Measurements from ENCODE around the gene GMDS.
A peak's percentile ranks its signal among the peaks of the same experiment; 100 is the strongest.

Gene GMDS

GRCh38 chr6:2203264-2203663 is 42.1 kb downstream of the GMDS start:
- DNase-seq, result no peak

GRCh38 chr6:2197984-2198383 is 47.4 kb downstream of the GMDS start:
- no peak for DNase-seq

GRCh38 chr6:2197177-2197671 is 48.2 kb downstream of the GMDS start:
- no peak for DNase-seq

GRCh38 chr6:2196079-2196679 is 49.2 kb downstream of the GMDS start:
- peak; percentile 28 for DNase-seq

DNA sequence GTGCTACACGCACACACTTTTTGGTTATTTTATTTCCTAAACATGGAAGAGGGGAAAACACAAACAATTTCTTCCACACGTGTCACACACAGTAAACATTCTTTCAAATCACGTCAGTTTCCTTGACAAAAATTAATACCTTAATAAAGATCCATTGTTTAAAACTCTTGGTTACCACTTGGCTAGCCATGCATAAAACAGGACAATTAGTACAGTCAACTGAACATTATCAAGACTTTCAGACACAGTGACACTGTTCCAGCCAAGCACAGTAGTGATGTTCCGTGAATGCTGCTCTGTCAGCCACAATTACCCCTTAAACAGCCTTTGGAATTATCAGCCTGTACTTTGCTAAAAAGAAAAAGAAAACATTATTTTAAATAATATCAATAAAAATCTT is 50.8 kb downstream of the GMDS start:
- no peak for DNase-seq

DNA sequence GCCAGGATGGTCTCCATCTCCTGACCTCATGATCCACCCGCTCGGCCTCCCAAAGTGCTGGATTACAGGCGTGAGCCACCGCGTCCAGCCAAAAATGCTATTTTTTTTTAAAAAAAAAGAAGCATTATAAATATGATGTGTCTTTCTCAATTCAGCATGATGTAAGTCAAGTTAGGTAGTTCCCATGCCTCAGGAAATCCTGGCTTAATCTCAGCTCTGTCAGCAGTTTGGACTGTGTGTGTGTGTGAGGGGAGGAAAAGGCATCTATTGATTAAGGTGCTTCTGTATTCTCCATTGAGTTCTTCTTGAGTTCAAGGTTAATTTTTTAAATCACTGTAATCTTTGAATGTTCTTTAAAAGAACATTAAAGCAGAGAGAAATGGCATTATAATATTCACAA is 51.5 kb downstream of the GMDS start:
- DNase-seq, result no peak

GRCh38 chr6:2192976-2193375 is 52.4 kb downstream of the GMDS start:
- DNase-seq, result no peak

DNA sequence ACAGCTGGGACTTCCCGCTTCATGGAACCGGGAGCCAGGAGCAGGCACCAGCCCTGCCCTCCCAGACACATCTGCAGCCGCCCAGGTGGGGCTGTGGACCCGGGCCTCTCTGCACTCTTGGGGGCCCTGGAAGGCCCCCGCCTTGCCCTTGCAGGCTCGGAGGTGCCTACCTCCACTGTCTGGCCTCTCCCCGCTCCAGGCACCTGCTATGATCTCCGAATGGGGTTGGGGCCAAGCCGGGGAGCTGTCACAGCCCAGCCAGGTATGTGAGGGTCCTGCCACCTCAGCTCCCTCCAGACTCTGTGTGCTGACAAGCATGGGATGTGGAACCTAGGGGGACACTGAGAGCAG is 54.0 kb downstream of the GMDS start:
- DNase-seq, result no peak

DNA sequence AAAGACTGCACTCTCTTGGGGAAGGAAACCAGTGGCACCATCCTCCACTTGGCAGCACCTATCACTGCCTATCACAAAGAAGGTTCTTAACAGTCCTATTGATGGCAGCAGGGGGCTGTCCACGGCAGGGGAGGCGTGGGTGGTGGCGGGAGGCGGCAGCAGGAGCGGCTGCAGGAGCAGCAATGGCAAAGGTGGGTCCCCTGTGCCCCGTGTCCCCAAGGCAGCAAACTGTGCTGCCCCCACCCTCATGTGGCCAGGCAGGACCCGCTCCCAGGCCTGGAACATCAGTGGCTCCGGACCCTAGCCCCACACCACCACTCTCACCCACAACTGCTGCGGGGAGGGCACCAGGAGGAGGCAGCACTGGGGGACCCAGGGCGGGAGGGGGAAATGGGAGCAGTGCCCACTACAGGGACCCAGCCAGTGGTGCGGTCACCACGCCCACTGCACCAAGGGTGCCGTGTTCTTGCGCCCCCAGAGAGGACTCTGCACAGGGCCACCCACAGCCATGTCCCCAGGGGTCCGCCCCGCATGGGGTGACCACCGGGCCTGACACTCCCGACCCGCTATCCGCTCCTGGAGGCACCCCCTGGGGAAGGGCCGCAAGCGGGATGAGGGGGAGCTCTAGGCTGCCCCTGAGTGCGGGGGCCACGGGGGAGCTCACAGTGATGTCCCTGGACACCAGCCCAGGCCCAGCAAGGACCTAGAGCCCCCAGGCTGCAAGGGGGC is 54.6 kb downstream of the GMDS start:
- DNase-seq, result no peak

- DNase-seq, result no peak
These were observed 56.5 kb downstream of the GMDS start for GRCh38 chr6:2188856-2189384.

GRCh38 chr6:2188397-2188796 is 57.0 kb downstream of the GMDS start:
- no peak for DNase-seq

DNA sequence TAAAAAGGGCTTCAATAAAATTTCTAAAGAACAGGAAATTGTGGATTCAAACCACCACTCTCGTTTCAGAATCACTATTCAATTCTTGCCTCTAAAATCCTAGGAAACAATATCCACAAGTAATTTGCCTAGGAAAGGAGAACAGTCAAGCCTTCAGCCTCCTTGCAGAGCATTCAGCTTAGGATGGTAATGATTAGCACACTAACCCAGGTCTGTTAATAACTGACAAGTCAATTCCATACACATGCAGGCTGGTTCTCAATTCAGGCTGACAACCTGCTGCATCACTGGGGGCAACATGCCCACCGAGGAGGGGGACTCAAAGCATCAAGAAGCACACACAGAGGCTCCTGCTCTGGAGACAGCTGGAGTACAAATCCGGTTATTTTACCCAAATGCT is 57.6 kb downstream of the GMDS start:
- no peak for DNase-seq

- no peak for DNase-seq
These were observed 58.9 kb downstream of the GMDS start for GRCh38 chr6:2186516-2186915.

- DNase-seq, result no peak
These were observed 59.9 kb downstream of the GMDS start for GRCh38 chr6:2185466-2185865.

DNA sequence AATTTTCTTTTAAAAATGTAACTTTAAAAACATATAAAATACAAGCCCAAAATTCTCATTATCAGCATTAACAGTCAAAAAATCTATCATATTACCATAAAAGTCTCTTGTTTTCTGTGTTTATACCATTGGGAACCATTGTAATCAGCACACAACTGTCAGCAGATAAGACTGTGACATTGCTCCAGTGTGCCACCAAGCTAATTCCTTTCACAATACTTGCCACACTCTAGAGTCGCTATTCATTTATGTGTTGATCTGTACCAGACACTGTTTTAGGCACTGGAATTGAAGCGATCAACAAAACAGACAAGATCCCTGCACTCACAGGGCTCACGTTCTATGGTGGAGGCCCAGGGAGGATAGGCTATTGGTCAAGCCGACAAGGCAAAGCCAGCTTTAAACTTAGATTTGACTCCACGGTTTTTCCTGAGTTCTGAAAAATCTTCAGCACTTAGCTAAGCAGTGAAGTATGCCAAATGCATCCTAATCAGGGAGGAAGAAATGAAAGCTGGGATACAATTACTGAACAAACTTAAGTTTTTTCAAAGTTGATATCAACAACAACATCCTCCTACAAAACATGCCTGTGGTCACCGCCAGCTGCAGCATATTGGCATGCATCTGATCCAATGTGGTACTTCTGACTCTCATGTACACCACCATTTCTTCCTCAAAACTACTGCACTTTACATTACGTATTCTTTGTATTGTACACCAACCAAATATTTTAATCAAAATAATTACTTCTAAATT is 60.5 kb downstream of the GMDS start:
- DNase-seq, result no peak

DNA sequence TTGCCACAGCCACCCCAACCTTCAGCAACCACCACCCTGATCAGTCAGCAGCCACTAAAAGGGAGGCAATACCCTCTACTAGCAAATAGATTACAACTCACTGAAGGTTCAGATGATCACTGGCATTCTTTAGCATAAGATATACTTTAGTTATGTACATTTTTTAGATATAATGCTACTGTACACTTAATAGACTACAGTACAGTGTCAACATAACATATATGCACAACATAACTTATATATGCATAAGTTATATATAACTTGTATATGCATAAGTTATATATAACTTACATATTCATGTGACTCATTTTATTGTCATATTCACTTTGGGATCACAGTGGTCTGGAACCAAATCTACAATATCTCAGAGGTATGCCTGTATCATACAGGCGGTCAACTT is 61.7 kb downstream of the GMDS start:
- DNase-seq, result no peak

- no peak for DNase-seq
These were observed 62.2 kb downstream of the GMDS start for GRCh38 chr6:2183246-2183645.

DNA sequence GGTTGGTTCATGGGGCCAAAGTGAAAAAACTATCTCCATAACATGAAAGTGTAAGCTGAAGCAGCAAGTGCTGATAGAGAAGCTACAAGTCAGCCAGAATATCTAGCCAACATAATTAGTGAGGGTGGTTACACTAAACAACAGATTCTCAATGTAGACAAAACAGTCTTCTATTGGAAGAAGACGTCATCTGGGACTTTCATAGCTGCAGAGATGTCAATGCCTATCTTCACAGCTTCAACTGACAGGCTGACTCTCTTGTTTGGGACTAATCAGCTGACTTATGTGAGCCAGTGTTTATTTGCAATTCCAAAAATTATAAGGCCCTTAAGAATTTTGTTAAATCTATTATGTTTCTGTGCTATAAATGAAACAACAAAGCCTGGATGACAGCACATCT is 63.2 kb downstream of the GMDS start:
- no peak for DNase-seq

GRCh38 chr6:2181567-2181966 is 63.8 kb downstream of the GMDS start:
- DNase-seq, result no peak

DNA sequence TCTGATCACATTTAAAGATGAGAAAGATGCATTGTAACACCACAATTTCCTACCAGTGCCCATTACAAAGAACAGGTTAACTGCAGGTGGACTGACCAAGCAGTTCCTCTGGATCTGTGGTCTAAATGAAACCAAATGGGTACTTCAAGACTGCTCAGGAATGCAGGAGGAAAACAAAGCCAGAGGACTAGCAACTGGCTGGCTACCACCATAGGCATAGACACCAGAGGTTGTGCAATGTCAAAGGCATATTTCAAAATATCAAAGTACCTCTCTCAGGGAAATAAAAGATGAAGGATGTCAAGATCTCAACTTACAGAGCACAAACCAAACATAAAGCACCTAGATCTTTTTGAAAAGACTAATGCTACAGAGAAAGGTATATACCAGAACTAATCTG is 65.5 kb downstream of the GMDS start:
- peak; percentile 31 for DNase-seq

GRCh38 chr6:2179241-2179640 is 66.2 kb downstream of the GMDS start:
- DNase-seq, result no peak

- DNase-seq, result no peak
These were observed 67.3 kb downstream of the GMDS start for GRCh38 chr6:2178125-2178524.

- DNase-seq, result no peak
These were observed 69.6 kb downstream of the GMDS start for GRCh38 chr6:2175825-2176224.
